Epithelial cell of proximal tubule (primary cell): ENCODE measurements around the gene BOC. TPM values are rescaled to one million over a fixed set of nuclear protein-coding genes. Genes with fewer than 3 reads are reported as not detected.

Source experiments
- DNase-seq: peaks from one replicate; pipeline ENCODE4 v3.0.0-alpha.2; 2011; ENCODE audit warnings: low read depth
- H3K4me3 ChIP-seq: 2 replicates; pipeline ENCODE4 v1.5.1; 2011; ENCODE audit warnings: low read depth, mild to moderate bottlenecking, low read length
- CTCF ChIP-seq: conservative IDR thresholded peaks from 2 replicates; pipeline ENCODE4 v1.5.1; 2012; ENCODE audit warnings: low read depth, mild to moderate bottlenecking, low read length
- total RNA-seq: library from RNA; depleted of rRNA; stranded (reverse); fragments of >200 nt; gene quantifications from 2 replicates; pipeline ENCODE4 v1.2.3, GENCODE V29; 2015

BOC gene
- total RNA-seq, 1 donor from 2014 or later, result 3.5 TPM

- H3K4me3 ChIP-seq, result no peak overlapping the region
- DNase-seq, result no peak
- TF ChIP-seq CTCF, result no peak
These were observed 80.2 kb downstream of the BOC start for GRCh38 chr3:113291572-113291971.

- DNase-seq, result no peak
- TF ChIP-seq CTCF, result no peak
- H3K4me3 ChIP-seq, result no peak overlapping the region
These were observed 81.6 kb downstream of the BOC start for GRCh38 chr3:113292933-113293332.

GRCh38 chr3:113293348-113293747, 82.0 kb downstream of the BOC start:
- no peak for DNase-seq
- TF ChIP-seq CTCF, result no peak
- no peak overlapping the region for H3K4me3 ChIP-seq

- no peak for TF ChIP-seq CTCF
- no peak overlapping the region for H3K4me3 ChIP-seq
- no peak for DNase-seq
These were observed 84.1 kb downstream of the BOC start for GRCh38 chr3:113295463-113295862.

- TF ChIP-seq CTCF, result no peak
- DNase-seq, result no peak
- H3K4me3 ChIP-seq, result no peak overlapping the region
These were observed 85.9 kb downstream of the BOC start for GRCh38 chr3:113297287-113297686.

- no peak for TF ChIP-seq CTCF
- no peak overlapping the region for H3K4me3 ChIP-seq
- DNase-seq, result no peak
These were observed 86.5 kb downstream of the BOC start for GRCh38 chr3:113297841-113298240.

- H3K4me3 ChIP-seq, result no peak overlapping the region
- no peak for DNase-seq
- no peak for TF ChIP-seq CTCF
These were observed 89.2 kb downstream of the BOC start for GRCh38 chr3:113300596-113300995.
